ENCODE data around the gene ATXN2. TPM values are rescaled to one million over a fixed set of nuclear protein-coding genes. Genes with fewer than 3 reads are reported as not detected.
"Not testable (repeated sequence)": the region's sequence is repeated elsewhere in the genome, so short reads cannot be mapped to it uniquely, and the experiment has no call there.

Gene ATXN2
- total RNA-seq, 1 donor from 2014 or later, result 79.1 TPM

GRCh38 chr12:111519937-111520336, 79.2 kb downstream of the ATXN2 start:
- FAIRE-seq, result no peak

GRCh38 chr12:111519083-111519482, 80.0 kb downstream of the ATXN2 start:
- FAIRE-seq (no peak), DNase-seq (ENCODE audit: low spot score in 2 of 2) (no peak)

More at GRCh38 chr12:111519937-111520336, 79.2 kb downstream of the ATXN2 start:
- no peak for DNase-seq (ENCODE audit: low spot score in 2 of 2)

GRCh38 chr12:111507719-111508118, 91.4 kb downstream of the ATXN2 start:
- DNase-seq (ENCODE audit: low spot score in 2 of 2); FAIRE-seq: not testable (repeated sequence)

GRCh38 chr12:111507258-111507657, 91.9 kb downstream of the ATXN2 start:
- FAIRE-seq; DNase-seq (ENCODE audit: low spot score in 2 of 2): not testable (repeated sequence)

GRCh38 chr12:111506260-111506659, 92.9 kb downstream of the ATXN2 start:
- no peak for FAIRE-seq
- DNase-seq (ENCODE audit: low spot score in 2 of 2), result no peak

GRCh38 chr12:111505601-111506036, 93.5 kb downstream of the ATXN2 start:
- DNase-seq (ENCODE audit: low spot score in 2 of 2), result no peak
- no peak for FAIRE-seq

GRCh38 chr12:111503116-111503515, 96.0 kb downstream of the ATXN2 start:
- FAIRE-seq (no peak), DNase-seq (ENCODE audit: low spot score in 2 of 2) (peak in 1 of 2 donors; percentile 21)

GRCh38 chr12:111494676-111495075, 104.4 kb downstream of the ATXN2 start:
- DNase-seq (ENCODE audit: low spot score in 2 of 2) (no peak), FAIRE-seq (no peak)

GRCh38 chr12:111492979-111493378, 106.1 kb downstream of the ATXN2 start:
- DNase-seq (ENCODE audit: low spot score in 2 of 2); FAIRE-seq: not testable (repeated sequence)

- DNase-seq (ENCODE audit: low spot score in 2 of 2) (no peak), FAIRE-seq (no peak)
These were observed 110.3 kb downstream of the ATXN2 start for GRCh38 chr12:111488798-111489197.

GRCh38 chr12:111488271-111488670, 110.8 kb downstream of the ATXN2 start:
- DNase-seq (ENCODE audit: low spot score in 2 of 2) (peak in 1 of 2 donors; percentile 10), FAIRE-seq (no peak)

- DNase-seq (ENCODE audit: low spot score in 2 of 2) (no peak), FAIRE-seq (no peak)
These were observed 116.7 kb downstream of the ATXN2 start for GRCh38 chr12:111482462-111482861.

- no peak for FAIRE-seq
- no peak for DNase-seq (ENCODE audit: low spot score in 2 of 2)
These were observed 127.9 kb downstream of the ATXN2 start for GRCh38 chr12:111471236-111471635.

- FAIRE-seq, result no peak
- no peak for DNase-seq (ENCODE audit: low spot score in 2 of 2)
These were observed 129.7 kb downstream of the ATXN2 start for GRCh38 chr12:111469401-111469800.

- no peak for FAIRE-seq
- no peak for DNase-seq (ENCODE audit: low spot score in 2 of 2)
These were observed 131.3 kb downstream of the ATXN2 start for GRCh38 chr12:111467857-111468241.

- FAIRE-seq, result no peak
- DNase-seq (ENCODE audit: low spot score in 2 of 2), result no peak
These were observed 131.8 kb downstream of the ATXN2 start for GRCh38 chr12:111467092-111467856.

- no peak for DNase-seq (ENCODE audit: low spot score in 2 of 2)
- FAIRE-seq, result no peak
These were observed 136.8 kb downstream of the ATXN2 start for GRCh38 chr12:111462210-111462769.

- DNase-seq (ENCODE audit: low spot score in 2 of 2); FAIRE-seq: not testable (repeated sequence)
These were observed 139.0 kb downstream of the ATXN2 start for GRCh38 chr12:111460111-111460510.

GRCh38 chr12:111458546-111459172, 140.5 kb downstream of the ATXN2 start:
- FAIRE-seq (no peak), DNase-seq (ENCODE audit: low spot score in 2 of 2) (no peak)

GRCh38 chr12:111457577-111457976, 141.5 kb downstream of the ATXN2 start:
- FAIRE-seq (no peak), DNase-seq (ENCODE audit: low spot score in 2 of 2) (no peak)

GRCh38 chr12:111457071-111457470, 142.0 kb downstream of the ATXN2 start:
- DNase-seq (ENCODE audit: low spot score in 2 of 2), result no peak
- no peak for FAIRE-seq

Measured in frontal cortex (tissue), 4 donors.